HL-60 (cell line): ENCODE results near the gene SLC17A6.

Source experiments
- DNase-seq, 2 experiments: peaks; one replicate each; pipeline ENCODE4 v3.0.0-alpha.2; 2010 to 2020; ENCODE audit warnings: low read depth in 1 of 2, low spot score in 1 of 2
- H3K27ac ChIP-seq: fragments of 250-450 bp; sonication (Bioruptor Pico); replicated peaks from 2 replicates; pipeline ENCODE4 v1.5.1; 2020; ENCODE audit warnings: mild to moderate bottlenecking, moderate library complexity
- H3K27me3 ChIP-seq: fragments of 250-450 bp; sonication (Bioruptor Pico); 2 replicates; pipeline ENCODE4 v1.5.1; 2021; ENCODE audit warnings: mild to moderate bottlenecking, moderate library complexity; ENCODE audit not compliant: insufficient read depth, poor library complexity, severe bottlenecking
- H3K4me3 ChIP-seq: replicated peaks from 2 replicates; pipeline ENCODE4 v1.5.1; 2011; ENCODE audit warnings: mild to moderate bottlenecking, control low read depth, low read length; ENCODE audit not compliant: insufficient read depth
- GABPA ChIP-seq: IDR thresholded peaks from 2 replicates; pipeline ENCODE4 v1.6.1; 2012; ENCODE audit warnings: low read depth
- POLR2AphosphoS5 ChIP-seq: IDR thresholded peaks from 2 replicates; pipeline ENCODE4 v1.6.1; 2012; ENCODE audit warnings: low read depth
- SPI1 ChIP-seq: IDR thresholded peaks from 2 replicates; pipeline ENCODE4 v1.6.1; 2012; ENCODE audit warnings: low read depth, mild to moderate bottlenecking, borderline replicate concordance
- TF ChIP-seq, protein P1 (sequence below): IDR thresholded peaks from 2 replicates; pipeline ENCODE4 v1.6.1; 2012; ENCODE audit warnings: low read depth; ENCODE audit not compliant: insufficient replicate concordance
- TF ChIP-seq, protein P2 (sequence below): IDR thresholded peaks from one replicate; pipeline ENCODE4 v1.5.1; 2011; ENCODE audit warnings: low read length, control low read depth, inconsistent platforms; ENCODE audit not compliant: insufficient read depth

Gene SLC17A6

DNA sequence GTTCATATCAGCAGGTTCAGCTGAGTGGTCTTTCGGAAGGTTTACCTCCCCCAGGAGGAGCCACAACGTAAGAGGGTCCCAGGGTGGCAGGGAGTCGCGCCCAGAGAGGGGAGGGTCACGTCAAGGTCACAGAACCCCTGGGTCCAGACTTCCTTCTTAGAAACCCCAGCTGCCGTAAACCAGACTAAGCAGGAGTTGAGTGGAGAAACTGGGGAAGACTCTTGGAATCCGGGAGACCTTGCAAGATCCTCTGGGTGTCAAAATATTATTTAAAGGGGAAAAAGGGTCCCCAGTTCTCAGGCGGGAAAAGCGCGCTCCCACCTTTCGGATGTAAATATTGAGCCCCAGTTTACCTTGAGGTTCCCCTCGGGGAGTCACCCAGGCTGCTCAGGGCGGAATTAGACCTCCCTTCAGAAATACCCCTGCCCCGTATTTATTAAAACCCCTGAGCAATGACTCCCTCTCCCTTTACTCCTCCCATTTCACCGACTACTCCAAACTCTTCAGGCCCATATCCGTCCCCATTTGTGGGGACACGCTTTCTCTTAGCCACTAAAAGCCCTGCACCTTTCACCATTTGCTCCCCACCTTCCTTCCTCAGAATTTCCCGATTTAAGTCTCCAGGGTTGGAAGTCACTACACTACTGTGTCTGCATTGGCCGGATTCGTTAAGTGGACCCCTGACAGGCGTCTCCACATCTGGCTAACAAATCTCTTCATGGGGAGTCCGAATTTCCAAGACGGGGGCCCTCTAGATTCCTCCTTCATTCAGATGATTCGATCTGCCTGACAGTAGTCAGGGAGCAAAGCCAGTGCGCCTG, 4.2 kb downstream of the SLC17A6 start:
- H3K27ac ChIP-seq: no peak overlapping the region
- no peak overlapping the region for H3K4me3 ChIP-seq
- H3K27me3 ChIP-seq: peaks cover 42% of the 10 kb centered on the region
- TF ChIP-seq GABPA (no peak), POLR2AphosphoS5 (no peak), SPI1 (no peak)
- TF ChIP-seq, protein P1, sequence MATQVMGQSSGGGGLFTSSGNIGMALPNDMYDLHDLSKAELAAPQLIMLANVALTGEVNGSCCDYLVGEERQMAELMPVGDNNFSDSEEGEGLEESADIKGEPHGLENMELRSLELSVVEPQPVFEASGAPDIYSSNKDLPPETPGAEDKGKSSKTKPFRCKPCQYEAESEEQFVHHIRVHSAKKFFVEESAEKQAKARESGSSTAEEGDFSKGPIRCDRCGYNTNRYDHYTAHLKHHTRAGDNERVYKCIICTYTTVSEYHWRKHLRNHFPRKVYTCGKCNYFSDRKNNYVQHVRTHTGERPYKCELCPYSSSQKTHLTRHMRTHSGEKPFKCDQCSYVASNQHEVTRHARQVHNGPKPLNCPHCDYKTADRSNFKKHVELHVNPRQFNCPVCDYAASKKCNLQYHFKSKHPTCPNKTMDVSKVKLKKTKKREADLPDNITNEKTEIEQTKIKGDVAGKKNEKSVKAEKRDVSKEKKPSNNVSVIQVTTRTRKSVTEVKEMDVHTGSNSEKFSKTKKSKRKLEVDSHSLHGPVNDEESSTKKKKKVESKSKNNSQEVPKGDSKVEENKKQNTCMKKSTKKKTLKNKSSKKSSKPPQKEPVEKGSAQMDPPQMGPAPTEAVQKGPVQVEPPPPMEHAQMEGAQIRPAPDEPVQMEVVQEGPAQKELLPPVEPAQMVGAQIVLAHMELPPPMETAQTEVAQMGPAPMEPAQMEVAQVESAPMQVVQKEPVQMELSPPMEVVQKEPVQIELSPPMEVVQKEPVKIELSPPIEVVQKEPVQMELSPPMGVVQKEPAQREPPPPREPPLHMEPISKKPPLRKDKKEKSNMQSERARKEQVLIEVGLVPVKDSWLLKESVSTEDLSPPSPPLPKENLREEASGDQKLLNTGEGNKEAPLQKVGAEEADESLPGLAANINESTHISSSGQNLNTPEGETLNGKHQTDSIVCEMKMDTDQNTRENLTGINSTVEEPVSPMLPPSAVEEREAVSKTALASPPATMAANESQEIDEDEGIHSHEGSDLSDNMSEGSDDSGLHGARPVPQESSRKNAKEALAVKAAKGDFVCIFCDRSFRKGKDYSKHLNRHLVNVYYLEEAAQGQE: no peak
- TF ChIP-seq, protein P2, sequence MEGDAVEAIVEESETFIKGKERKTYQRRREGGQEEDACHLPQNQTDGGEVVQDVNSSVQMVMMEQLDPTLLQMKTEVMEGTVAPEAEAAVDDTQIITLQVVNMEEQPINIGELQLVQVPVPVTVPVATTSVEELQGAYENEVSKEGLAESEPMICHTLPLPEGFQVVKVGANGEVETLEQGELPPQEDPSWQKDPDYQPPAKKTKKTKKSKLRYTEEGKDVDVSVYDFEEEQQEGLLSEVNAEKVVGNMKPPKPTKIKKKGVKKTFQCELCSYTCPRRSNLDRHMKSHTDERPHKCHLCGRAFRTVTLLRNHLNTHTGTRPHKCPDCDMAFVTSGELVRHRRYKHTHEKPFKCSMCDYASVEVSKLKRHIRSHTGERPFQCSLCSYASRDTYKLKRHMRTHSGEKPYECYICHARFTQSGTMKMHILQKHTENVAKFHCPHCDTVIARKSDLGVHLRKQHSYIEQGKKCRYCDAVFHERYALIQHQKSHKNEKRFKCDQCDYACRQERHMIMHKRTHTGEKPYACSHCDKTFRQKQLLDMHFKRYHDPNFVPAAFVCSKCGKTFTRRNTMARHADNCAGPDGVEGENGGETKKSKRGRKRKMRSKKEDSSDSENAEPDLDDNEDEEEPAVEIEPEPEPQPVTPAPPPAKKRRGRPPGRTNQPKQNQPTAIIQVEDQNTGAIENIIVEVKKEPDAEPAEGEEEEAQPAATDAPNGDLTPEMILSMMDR: no peak
- no peak for DNase-seq

DNA sequence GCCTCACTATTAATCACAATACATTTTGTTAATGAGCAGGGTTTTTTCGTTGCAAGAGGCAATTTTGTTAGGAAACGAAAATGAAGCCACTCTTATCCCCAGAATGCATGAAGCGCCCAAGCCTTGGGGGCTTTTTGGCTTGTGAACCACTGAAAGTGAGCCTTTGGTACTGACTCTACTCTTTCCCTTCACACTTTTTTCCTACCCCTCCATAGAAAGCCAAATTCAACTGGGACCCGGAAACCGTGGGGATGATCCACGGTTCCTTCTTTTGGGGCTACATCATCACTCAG, 4.8 kb downstream of the SLC17A6 start:
- Histone ChIP-seq H3K27me3 (peaks cover 42% of the 10 kb centered on the region), H3K27ac (no peak overlapping the region), H3K4me3 (no peak overlapping the region)
- TF ChIP-seq POLR2AphosphoS5 (no peak), SPI1 (no peak), GABPA (no peak)
- TF ChIP-seq, protein P2: no peak
- TF ChIP-seq, protein P1: no peak
- DNase-seq: no peak

DNA sequence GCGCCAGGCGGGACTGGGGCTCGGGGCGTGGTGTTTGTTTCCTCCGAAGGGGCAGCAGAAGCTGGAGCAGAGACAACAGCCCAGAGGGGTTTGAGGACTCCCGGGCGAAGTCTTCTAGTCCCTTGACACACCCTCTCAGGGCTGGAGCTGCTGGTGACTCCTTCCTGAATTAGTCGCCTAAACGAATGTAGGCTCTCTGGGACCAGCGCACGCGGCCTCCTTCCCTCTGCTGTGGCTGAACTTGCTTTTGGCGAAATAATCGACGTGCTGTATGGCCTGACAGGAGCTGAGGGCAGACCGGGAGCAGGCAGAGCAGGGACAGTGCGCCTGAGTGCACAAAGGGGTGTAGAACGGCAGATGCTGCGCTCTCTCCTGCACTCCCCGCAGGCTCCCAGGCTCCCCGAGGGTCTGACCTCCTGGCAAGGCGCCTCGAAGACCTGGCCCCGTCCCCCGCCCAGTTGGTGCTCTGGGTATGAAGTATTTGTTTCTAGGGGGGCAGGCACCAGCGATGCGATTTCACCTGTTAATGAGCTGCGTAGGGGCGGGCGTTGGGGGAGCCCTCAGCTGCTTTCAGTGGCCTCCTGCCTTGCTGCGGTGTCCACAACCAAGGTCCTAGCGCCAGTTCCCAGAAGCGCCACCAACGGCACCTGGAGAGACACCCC, 5.3 kb downstream of the SLC17A6 start:
- Histone ChIP-seq H3K4me3 (no peak overlapping the region), H3K27ac (no peak overlapping the region), H3K27me3 (peaks cover 40% of the 10 kb centered on the region)
- TF ChIP-seq, protein P2: no peak
- TF ChIP-seq GABPA (no peak), SPI1 (no peak), POLR2AphosphoS5 (no peak)
- TF ChIP-seq, protein P1: no peak
- no peak for DNase-seq
